Umbilical cord (tissue), 2 donors: ENCODE data around the gene ZFP91. TPM values are rescaled to one million over a fixed set of nuclear protein-coding genes. Genes with fewer than 3 reads are reported as not detected.

ENCODE experiments used
- DNase-seq: peaks from one replicate; pipeline ENCODE4 v3.0.0-alpha.2; 2015; ENCODE audit warnings: low spot score
- total RNA-seq: library from RNA; depleted of rRNA; stranded (reverse); fragments of >200 nt; gene quantifications from one replicate; pipeline ENCODE4 v1.2.3, GENCODE V29; 2014; ENCODE audit warnings: low replicate concordance; ENCODE audit not compliant: insufficient read depth

The ZFP91 gene
- total RNA-seq, 1 donor from 2014 or later = 36.8 TPM

- DNase-seq = no peak
Observed at GRCh38 chr11:58659910-58660570, 81.2 kb downstream of the ZFP91 start.

Other genes with a start within 250 kb of the ZFP91 start
- gene OR5B17, start 220.0 kb upstream of the ZFP91 start, total RNA-seq = 1.4 TPM
- gene OR5B3, start 172.2 kb upstream of the ZFP91 start, total RNA-seq = not detected
- 3.9 TPM for gene OR5B2, start 150.9 kb upstream of the ZFP91 start, total RNA-seq
- 1.4 TPM for gene OR5B12, start 136.8 kb upstream of the ZFP91 start, total RNA-seq
- gene OR5B21, start 71.0 kb upstream of the ZFP91 start, total RNA-seq = not detected
- 5.3 TPM for gene LPXN, start 3.2 kb upstream of the ZFP91 start, total RNA-seq
- gene CNTF, start 43.6 kb downstream of the ZFP91 start, total RNA-seq = 4.3 TPM
- 55.4 TPM for gene GLYAT, start 152.9 kb downstream of the ZFP91 start, total RNA-seq